NCI-H1436 (cell line): ENCODE measurements around the gene S100P.

Experiments
- DNase-seq: peaks from one replicate; lab custom pipeline; 2025; lab: John Stamatoyannopoulos, UW

Gene S100P

DNA sequence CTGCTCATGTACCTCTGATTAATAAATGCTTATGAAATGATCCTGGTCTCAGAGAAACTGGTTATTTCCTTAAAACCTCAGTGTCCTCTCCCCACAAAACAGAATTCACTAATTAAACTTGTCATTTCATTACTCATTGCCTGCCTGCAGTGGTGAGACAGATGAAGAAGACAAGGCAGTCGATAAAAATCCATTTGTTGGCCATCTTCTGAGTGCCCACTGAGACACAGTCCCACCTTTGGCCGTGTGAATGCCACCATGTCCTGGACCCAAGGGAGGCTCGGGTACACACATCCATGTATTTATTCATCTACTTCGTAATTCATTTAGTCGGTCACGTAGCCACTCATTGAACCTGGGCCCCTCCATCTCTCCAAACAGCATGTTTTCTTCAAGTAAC is 3.5 kb downstream of the S100P start:
- no peak for DNase-seq

DNA sequence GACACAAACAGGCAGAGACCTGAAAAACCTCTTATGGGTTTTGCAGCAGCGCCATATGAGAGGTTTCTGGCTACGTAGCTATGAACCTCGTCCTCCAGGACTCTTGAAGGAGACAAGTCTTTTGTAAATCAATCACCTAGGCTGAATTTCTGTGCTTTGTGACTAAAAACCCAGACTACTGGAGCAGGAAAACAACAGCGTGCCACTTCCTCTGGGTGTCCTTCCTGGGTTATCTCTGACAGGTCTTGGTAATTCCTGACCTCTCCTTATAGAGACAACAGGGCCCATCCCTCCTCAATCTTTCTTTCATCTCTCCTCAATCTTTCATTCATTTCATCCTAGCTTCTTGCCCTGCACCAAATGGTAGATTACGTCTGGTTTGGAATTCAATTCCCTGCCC is 5.7 kb downstream of the S100P start:
- DNase-seq = no peak

DNA sequence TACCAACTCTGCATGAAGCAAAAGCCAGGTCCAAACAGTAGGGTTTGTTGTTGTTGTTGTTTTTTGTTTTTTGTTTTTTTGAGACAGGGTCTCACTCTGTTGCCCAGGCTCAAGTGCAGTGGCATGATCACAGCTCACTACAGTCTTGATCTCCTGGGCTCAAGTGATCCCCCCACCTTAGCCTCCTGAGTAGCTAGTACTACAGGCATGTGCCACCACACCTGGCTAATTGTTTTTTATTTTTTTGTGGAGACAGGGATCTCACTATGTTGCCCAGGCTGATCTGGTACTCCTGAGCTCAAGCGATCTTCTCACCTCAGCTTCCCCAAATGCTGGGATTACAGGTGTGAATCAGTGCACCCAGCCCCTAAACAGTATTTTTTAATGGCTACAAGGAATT is 6.2 kb downstream of the S100P start:
- no peak for DNase-seq

DNA sequence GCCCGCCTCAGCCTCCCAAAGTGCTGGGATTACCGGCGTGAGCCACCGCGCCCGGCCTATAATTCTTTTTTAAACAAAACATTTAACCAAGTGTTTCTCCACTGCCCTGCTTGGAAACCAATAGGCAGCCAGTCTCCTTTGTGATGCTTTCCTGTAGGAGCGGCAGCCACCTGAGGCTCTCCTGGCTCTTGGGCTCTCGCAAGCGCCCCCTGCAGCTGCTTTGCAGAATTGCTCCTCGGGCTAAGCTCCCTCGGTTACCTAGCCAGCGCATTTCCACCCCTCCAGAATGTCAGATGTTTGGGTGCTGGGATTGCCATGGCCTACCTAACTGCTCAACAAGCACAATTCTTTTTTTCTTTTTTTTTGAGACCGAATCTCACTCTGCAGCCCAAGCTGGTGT is 7.7 kb downstream of the S100P start:
- DNase-seq = no peak

DNA sequence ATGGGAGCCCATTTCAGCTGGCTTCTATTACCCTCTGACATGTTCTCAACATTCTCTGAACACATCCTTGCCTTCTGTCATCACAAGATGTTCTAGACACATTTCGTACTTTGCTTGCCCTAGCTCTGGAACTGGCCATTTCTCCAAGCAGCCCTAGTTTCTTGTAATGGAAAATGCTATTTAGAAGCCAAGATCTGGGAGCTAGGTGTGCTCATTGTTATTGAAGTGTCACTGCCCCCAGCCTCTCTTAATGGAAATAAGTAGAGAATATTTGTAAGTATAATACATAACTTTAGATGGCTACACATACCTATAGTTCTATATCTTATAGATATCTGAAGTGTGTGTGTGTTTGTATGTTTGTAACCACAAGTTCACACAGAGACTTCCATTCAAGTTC is 9.1 kb downstream of the S100P start:
- DNase-seq = no peak

DNA sequence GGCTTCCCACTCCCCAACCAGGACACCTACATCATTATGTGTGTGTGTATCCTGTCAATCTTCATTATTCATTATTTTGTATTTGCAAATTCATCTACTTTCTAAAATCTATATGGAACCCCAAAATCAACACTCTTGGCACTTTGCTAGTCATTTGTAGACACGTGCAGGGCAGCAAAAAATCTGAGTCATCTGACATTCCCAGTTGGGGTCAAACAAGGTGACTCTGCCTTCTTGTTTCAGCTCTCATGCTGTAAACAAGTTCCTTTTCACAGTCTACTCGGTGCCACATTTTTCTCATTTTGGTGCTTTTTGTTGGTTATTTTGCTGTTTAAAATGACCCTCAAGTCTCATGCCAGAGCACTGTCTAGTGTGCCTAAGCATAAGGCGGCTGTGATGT is 10.1 kb downstream of the S100P start:
- no peak for DNase-seq

DNA sequence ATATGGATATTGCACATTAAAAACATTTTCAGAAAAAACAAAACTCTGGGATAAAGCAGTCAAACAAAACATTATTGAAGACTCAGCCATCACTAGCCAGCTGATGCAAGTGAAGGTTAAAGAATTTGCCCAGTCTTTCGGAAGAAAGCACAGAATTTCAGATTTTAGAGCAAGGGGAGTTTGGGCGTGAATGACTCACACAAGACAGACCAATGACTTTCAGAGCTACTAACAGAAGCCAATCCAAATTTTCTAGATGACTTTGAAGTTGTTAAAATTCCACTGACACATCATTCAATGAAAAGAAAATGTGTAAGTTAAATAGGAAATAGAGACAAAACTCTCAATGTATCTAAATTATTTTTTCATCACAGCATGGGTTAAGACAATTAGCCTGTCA is 12.0 kb downstream of the S100P start:
- DNase-seq = no peak

DNA sequence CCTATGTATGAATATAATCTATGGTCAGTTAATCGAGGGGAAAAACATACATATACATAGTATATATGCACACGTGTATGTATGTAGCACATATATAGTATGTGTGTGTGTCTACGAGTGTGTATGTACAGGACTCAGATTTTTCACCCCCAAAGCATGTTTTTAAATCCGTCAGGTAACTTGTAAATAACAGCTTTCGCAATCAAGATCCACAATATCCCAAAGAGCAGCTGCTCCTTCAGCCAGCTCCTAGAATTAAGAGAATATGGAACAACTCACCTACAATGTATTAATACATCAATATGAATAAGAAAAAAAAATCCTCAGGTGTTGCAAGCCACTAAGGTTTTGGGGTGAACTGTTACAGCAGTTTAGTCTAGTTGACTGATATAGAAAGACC is 12.5 kb downstream of the S100P start:
- no peak for DNase-seq

DNA sequence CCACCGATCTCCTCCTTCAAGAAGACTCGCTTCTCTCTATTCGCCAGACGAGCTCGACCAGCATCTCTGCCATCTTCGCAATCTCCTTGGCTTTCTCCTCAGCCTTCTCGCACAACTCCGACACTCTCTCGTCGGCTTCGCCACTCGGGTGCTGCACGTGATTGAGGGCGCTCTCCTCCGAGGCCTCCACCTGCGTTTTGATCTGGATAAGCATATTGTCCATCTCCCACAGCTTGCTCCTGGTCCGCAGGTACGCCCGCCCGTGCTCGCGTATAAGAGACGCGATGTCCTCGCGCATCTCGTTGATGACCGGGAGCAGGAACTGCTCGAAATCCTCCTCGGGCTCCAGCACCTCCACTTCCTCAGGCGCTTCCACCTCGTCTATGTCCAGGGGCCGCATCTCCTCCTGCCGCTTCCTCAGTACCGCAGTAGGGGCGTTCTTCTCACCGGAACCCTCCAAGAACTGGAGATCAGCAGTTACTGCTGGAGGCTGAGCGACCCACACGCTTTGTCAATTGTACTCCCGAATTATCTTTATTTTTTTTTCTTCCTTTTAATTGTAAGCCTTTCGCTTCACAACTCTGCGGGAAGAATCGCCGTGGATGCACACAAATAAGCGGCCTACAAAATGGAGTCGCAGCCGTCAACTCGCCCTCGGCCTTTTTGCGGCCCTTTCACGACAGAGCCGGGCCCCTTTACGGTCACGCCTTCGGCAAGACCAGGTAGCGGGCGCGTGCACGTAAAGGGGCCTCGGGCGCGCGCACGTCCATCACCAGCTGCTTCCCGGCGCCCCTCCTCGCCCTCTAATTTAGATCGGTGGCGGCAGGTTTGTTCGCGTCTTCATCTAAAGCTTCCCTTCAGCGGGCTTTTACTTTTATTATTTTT is 15.8 kb downstream of the S100P start, which contains the start of gene MRFAP1L1:
TSS of gene MRFAP1L1 (minus strand) at position 636 of the 885 bp plus-strand sequence. CDS start at position 400, 236 bp downstream.
- peak; percentile 87 for DNase-seq

DNA sequence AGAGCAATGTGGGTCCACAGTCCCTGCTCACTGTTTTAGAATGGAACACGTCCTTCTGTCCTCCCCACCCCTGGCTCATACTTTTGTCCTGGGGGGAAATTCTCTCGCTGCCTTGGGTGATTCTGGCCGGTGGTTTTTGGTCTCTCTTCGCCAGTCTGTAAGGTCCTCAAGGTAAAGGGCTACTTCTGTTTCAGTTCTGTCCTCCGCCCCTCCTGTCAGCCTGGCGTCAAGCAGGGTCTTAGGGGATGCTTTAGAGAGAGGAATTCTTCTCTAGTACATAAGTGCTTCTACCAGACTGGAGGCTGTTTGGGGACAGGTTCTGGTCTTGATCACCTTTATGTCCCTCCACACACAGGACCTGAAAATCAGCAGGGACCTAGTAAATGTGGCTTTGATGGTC is 16.6 kb downstream of the S100P start:
- DNase-seq = no peak

DNA sequence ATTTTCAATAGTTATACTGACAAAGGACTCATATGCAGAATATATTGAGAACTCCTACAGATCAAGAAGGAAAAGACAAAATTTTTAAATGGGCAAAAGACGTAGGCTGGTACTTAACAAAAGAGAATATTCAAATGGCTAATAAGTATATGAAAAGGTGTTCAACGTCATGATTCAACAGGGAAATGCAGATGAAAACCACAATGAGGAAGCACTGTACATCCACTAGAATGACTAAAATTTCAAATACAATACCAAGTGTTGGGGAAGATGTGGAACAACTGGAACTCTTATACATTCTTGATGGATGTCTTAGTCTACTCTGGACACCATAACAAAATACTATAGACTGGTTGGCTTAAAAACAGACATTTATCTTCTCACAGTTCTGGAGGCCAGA is 17.3 kb downstream of the S100P start:
- no peak for DNase-seq

DNA sequence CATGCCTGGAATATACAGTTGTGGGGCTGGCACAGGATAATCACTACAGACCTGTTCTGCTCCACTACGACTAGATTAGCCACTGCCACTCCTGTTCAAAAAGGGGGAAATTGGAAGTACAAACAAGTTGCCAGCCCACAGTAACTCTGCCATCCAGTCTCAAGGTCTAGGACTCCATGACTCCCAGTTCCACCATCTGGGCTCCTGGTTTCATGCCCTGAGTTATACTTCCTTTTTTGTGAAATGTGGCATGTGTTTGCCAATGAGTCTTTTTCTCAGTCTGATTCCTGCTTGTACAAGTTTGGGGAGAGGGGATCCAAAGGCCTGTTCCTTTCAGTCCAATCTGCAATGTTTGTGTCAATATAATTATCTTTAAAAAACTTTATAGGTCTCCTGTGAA is 21.3 kb downstream of the S100P start:
- DNase-seq = no peak

DNA sequence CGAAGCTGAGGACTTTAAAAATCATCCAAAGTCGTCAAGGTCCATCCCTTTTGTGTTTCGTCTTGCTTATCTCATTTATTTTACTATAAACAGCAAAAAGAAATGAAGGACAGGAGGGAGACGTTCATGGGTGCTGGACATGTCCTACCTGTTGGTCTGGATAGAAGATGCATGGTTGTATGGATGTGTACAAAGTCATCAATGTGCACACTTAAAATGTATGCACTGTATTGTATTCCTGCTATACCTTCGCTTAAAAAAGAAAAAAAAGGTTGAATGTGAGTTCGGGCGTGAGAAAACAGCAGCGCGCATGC is 22.0 kb downstream of the S100P start:
- no peak for DNase-seq

DNA sequence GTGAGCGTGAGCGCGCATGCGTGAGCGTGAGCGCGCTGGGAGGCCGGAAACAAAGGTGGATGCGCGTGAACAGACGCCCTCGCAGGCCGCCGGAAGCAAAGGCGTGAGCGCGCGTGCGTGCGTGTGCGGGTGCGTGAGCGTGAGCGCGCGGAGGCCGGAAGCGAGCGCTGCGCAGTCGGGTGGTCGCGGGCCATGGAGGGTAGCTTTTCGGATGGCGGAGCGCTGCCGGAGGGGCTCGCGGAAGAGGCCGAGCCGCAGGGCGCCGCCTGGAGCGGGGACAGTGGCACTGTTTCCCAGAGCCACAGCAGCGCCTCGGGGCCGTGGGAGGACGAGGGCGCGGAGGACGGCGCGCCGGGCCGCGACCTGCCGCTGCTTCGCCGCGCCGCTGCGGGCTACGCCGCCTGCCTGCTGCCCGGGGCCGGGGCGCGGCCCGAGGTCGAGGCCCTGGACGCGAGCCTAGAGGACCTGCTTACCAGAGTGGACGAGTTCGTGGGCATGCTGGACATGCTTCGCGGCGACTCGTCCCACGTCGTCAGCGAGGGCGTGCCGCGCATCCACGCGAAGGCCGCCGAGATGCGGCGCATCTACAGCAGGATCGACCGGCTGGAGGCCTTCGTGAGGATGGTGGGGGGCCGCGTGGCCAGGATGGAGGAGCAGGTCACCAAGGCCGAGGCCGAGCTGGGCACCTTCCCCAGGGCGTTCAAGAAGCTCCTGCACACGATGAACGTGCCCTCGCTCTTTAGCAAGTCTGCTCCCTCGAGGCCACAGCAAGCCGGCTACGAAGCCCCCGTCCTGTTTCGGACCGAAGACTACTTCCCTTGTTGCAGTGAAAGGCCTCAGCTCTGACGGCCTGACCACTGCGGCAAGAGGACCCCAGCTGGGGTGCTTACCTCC is 22.6 kb downstream of the S100P start, which contains the start of gene BLOC1S4:
TSS of gene BLOC1S4 (plus strand) at position 157 of the 894 bp plus-strand sequence. CDS start at position 193, 36 bp downstream.
- peak; percentile 62 for DNase-seq

DNA sequence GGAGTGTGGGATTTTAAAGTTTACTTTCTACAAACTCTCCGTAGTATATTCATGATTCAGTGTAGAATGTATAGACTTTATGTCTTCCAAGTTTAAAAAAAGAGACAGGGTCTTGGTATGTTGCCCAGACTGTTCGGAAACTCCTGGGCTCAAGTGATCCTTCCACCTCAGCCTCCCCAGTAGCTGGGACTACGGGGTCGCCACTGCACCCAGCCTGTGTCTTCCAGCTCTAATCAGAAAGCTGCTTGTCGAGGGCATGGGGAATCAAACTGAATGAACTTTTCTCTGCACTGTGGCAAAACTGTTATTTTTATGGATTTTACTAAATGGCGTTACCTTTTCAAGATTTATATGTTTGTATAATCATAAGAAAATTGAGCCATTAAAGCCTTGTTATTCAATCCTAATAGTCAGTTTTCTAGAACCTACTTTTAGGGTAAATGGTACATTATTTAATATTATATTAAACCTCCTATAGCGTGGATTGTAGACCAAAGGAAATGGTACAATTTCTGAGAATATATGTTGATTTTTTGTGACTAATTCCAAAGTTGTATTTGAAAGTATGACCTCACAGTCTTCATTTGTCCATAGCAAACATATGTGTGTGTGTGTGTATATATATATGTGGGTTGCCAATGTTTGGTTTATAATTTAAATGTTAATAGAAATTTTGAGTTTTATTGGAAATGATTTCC is 23.4 kb downstream of the S100P start:
- no peak for DNase-seq

DNA sequence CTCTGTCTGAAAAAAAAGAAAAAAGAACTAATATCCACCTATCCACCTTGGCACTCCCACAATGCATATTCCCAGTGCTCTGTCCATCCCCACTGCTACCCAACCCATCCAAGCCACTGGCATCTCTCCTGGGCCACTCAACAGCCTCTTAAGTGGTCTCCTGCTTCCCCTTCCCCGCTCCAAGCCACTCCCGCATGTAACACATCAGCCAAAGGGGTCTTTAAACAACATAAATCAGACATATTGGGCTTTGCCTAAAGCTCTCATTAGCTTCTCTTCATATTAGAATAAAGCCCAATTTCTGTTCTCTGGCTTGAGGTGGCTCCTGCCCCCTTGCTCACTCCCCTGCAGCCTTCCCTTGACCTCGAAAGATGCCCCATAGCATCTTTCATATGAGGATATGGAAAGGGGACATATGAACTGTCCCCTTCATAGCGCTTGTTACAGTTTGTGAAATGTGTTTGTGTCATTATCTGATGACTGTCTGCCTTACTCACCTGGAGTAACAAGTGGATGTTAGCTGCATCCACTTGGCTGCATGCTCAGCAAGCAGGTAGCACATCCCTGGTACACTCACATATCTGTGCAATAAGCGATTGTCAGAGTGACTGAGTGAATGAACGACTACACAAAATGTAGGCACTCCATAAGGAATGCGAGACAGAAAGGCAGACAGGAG is 25.4 kb downstream of the S100P start:
- no peak for DNase-seq

DNA sequence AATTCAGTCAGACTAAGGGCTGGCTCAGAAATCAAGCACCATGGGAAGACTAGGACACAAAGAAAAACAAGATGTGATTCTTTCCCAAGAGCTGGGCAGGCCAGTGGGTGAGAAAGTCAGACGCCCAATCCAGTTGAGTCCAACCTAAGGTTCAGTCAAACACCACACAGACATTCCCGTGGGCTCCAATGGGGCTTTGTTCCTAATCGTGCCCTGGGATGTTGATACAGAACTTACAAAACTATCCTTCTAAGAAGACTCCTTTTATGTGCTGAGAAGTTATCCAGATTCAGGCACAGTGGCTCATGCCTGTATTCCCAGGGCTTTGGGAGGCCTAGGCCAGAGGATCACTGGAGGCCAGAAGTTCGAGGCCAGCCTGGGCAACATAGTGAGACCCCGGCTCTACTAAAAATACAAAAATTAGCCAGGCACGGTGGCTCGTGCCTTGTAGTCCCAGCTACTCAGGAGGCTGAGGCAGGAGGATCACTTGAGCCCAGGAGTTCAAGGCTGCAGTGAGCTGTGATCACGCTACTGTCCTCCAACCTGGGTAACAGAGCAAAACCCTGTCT is 26.0 kb downstream of the S100P start:
- DNase-seq = no peak

DNA sequence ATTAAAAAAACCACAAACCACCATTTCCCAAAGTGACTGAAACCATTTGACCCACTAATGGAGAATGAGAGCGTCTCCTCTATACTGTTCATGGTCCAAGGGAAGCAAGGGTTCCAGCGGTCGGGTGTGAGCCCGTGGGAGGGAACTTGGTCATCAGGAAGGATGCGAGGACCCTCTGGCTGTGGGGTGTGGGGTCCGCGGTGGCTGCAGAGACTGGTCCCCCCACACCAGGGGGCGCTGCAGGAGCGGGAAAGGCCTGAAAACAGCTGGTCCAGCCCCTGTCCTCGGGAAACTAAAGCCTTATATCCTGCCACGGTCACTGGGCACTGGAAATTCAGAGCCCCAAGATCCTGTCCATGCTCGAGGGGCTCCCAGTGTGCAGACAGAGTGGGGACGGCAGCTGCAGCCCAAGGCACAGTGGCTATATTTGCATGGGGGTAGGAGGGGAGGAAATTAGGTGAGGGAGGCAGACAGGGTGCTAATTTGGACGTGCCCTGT is 26.6 kb downstream of the S100P start:
- peak; percentile 61 for DNase-seq

DNA sequence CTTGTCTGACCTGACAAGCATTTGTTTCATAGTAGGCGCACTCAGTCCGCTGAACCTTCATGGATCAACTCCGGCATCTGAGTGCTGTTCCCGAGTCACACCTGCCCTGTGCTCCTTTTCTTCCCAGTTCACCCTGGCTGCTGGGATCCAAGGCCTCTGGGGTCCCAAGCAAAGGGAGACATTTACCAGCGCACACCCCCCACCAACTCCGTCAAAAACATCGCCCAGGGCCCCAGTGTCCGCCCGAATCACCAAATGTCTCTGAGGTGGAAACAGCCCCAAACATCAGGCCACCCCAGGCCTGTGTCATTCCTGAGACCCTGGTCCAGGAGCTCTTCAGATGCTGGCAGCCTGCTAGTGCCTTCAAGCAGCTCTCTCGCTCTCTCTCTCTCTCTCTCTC is 27.4 kb downstream of the S100P start:
- no peak for DNase-seq

DNA sequence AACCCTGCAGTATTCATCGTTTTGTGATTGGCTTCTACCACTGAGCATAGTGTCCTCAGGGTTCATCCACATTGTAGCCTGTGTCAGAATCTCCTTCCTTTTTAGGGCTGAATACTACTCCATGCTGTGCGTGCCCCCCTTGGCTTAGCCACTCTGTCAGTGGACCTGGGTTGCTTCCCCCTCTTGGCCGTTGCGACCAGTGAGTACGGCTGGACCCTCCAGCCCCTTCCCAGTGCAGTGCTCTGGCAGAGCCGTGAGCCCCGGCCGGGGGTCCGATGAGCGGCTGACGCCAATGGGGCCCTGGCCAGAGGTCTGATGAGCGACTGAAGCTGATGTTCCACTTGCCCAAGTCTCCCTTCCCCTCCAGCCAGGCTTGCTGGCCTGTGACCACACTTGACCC is 29.2 kb downstream of the S100P start:
- DNase-seq = no peak

DNA sequence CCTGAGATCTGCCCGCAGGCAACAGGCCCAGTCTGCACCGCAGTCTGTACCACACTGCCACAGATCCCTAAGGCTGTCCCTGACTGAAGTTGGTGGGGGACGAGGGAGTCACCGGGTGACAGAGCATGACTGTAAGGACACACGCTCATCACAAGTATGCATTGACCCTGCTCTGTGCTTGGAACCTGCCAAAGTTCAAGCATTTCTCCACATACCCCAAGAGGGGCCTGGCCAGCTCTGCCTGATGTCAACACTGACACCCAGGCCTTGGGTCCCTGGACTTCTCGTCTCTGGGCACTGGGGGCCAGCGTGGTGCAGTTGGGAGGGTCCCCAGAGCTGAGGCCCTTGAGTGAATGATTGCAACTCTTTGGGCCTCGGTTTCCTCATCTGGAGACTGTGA is 30.2 kb downstream of the S100P start:
- DNase-seq = no peak
